Measurements from ENCODE around the gene MB21D2. TPM values are rescaled to one million over a fixed set of nuclear protein-coding genes. Genes with fewer than 3 reads are reported as not detected.

MB21D2 gene
- total RNA-seq, 1 experiment from 2014 or later, result 26.0 TPM

GRCh38 chr3:192848371-192849233 lies 69.1 kb downstream of the MB21D2 start:
- peaks cover 90% of the 10 kb centered on the region for H3K79me2 ChIP-seq (ENCODE audit: low read length)
- no peaks in the 10 kb centered on the region for H3K9me3 ChIP-seq (ENCODE audit: low read length)
- no peak overlapping the region for H3K9ac ChIP-seq (ENCODE audit: low read length)
- ATAC-seq (no peak), DNase-seq (no peak)
- no peak for TF ChIP-seq EZH2 (IDR thresholded peaks at IDR 0.05; ENCODE audit: low read length, unreplicated experiment)
- H3K36me3 ChIP-seq (ENCODE audit: low read depth, low read length), result 0 out of 2 replicates have a peak, but pooled peaks cover 2% of the 10 kb centered on the region
- intact Hi-C loops (cut with micrococcal nuclease), result no loop called here
- ChIA-PET CTCF (no interaction called here), POLR2A (ENCODE audit: unreplicated experiment) (no interaction called here)
- no peaks in the 10 kb centered on the region for H3K9me2 ChIP-seq (replicated peaks; ENCODE audit: low read length)
- peaks cover 47% of the 10 kb centered on the region for H4K20me1 ChIP-seq (ENCODE audit: low read length)
- H2AFZ ChIP-seq (ENCODE audit: low read length), result no peak overlapping the region
- H3K4me3 ChIP-seq (ENCODE audit: low read length), result no peak overlapping the region
- BruUV-seq (replicated peaks), result no TSS peak
- H3K4me2 ChIP-seq (ENCODE audit: low read length), result no peak overlapping the region
- H3K27ac ChIP-seq (ENCODE audit: low read length), result no peak overlapping the region
- H3F3A ChIP-seq (ENCODE audit: low read length, unreplicated experiment), result peaks cover 7% of the 10 kb centered on the region
- H3K27me3 ChIP-seq (ENCODE audit: low read length), result no peaks in the 10 kb centered on the region
- peaks cover 58% of the 10 kb centered on the region for H3K4me1 ChIP-seq (ENCODE audit: insufficient read depth, low read length)

- H3K27me3 ChIP-seq (ENCODE audit: low read length), result no peaks in the 10 kb centered on the region
- H3F3A ChIP-seq (ENCODE audit: low read length, unreplicated experiment), result peaks cover 7% of the 10 kb centered on the region
- TF ChIP-seq EZH2phosphoT487 (IDR thresholded peaks at IDR 0.05; ENCODE audit: borderline replicate concordance, low read length) (no peak), EZH2 (IDR thresholded peaks at IDR 0.05; ENCODE audit: low read length, unreplicated experiment) (no peak), CTCF (conservative IDR thresholded peaks at IDR 0.05; ENCODE audit: low read depth, low read length) (no peak)
- no peak overlapping the region for H3K27ac ChIP-seq (ENCODE audit: low read length)
- 0 out of 2 replicates have a peak, but pooled peaks cover 2% of the 10 kb centered on the region for H3K36me3 ChIP-seq (ENCODE audit: low read depth, low read length)
- H3K4me3 ChIP-seq (ENCODE audit: low read length), result no peak overlapping the region
- H3K9ac ChIP-seq (ENCODE audit: low read length), result no peak overlapping the region
- H3K4me1 ChIP-seq (ENCODE audit: insufficient read depth, low read length), result peaks cover 52% of the 10 kb centered on the region
- peaks cover 43% of the 10 kb centered on the region for H4K20me1 ChIP-seq (ENCODE audit: low read length)
- no peak overlapping the region for H2AFZ ChIP-seq (ENCODE audit: low read length)
- intact Hi-C loops (cut with micrococcal nuclease), result no loop called here
- BruUV-seq (replicated peaks), result no TSS peak
- CTCF ChIA-PET, result no interaction called here
- no peak overlapping the region for H3K4me2 ChIP-seq (ENCODE audit: low read length)
- no peaks in the 10 kb centered on the region for H3K9me2 ChIP-seq (replicated peaks; ENCODE audit: low read length)
- H3K9me3 ChIP-seq (ENCODE audit: low read length), result no peaks in the 10 kb centered on the region
- peaks cover 90% of the 10 kb centered on the region for H3K79me2 ChIP-seq (ENCODE audit: low read length)
- ATAC-seq, result no peak
- POLR2A ChIA-PET (ENCODE audit: unreplicated experiment), result no interaction called here
- DNase-seq, result no peak
Measured at GRCh38 chr3:192847941-192848340, 69.7 kb downstream of the MB21D2 start.

GRCh38 chr3:192845526-192845855 lies 72.2 kb downstream of the MB21D2 start:
- peaks cover 30% of the 10 kb centered on the region for H3K4me1 ChIP-seq (ENCODE audit: insufficient read depth, low read length)
- ChIA-PET POLR2A (ENCODE audit: unreplicated experiment) (no interaction called here), CTCF (no interaction called here)
- no peak overlapping the region for H3K9ac ChIP-seq (ENCODE audit: low read length)
- H3K79me2 ChIP-seq (ENCODE audit: low read length), result peaks cover 98% of the 10 kb centered on the region
- H3K27me3 ChIP-seq (ENCODE audit: low read length), result no peaks in the 10 kb centered on the region
- intact Hi-C loops (cut with micrococcal nuclease), result no loop called here
- no peaks in the 10 kb centered on the region for H3K9me2 ChIP-seq (replicated peaks; ENCODE audit: low read length)
- DNase-seq, result no peak
- no peak overlapping the region for H3K27ac ChIP-seq (ENCODE audit: low read length)
- no peak overlapping the region for H3K4me3 ChIP-seq (ENCODE audit: low read length)
- no peaks in the 10 kb centered on the region for H3K9me3 ChIP-seq (ENCODE audit: low read length)
- no peak for TF ChIP-seq EZH2phosphoT487 (IDR thresholded peaks at IDR 0.05; ENCODE audit: borderline replicate concordance, low read length)
- no peak for TF ChIP-seq EZH2 (IDR thresholded peaks at IDR 0.05; ENCODE audit: low read length, unreplicated experiment)
- TF ChIP-seq CTCF (conservative IDR thresholded peaks at IDR 0.05; ENCODE audit: low read depth, low read length), result no peak
- peaks cover 30% of the 10 kb centered on the region; the same call in 1 of the 2 replicates for H4K20me1 ChIP-seq (ENCODE audit: low read length)
- no peak overlapping the region for H2AFZ ChIP-seq (ENCODE audit: low read length)
- 0 out of 2 replicates have a peak, but pooled peaks cover 2% of the 10 kb centered on the region for H3K36me3 ChIP-seq (ENCODE audit: low read depth, low read length)
- no peaks in the 10 kb centered on the region for H3F3A ChIP-seq (ENCODE audit: low read length, unreplicated experiment)
- ATAC-seq, result no peak
- BruUV-seq (replicated peaks), result no TSS peak
- no peak overlapping the region for H3K4me2 ChIP-seq (ENCODE audit: low read length)
